HL-60 (cell line): Measurements from ENCODE around the gene ATP6V0D1.
A peak's percentile ranks its signal among the peaks of the same experiment; 100 is the strongest.
"Not testable (repeated sequence)": the region's sequence is repeated elsewhere in the genome, so short reads cannot be mapped to it uniquely, and the experiment has no call there.

ENCODE experiments used
- DNase-seq, 2 experiments: peaks; one replicate each; pipeline ENCODE4 v3.0.0-alpha.2; 2010 to 2020; ENCODE audit warnings: low read depth in 1 of 2, low spot score in 1 of 2
- H3K27ac ChIP-seq: fragments of 250-450 bp; sonication (Bioruptor Pico); replicated peaks from 2 replicates; pipeline ENCODE4 v1.5.1; 2020; ENCODE audit warnings: mild to moderate bottlenecking, moderate library complexity
- H3K27me3 ChIP-seq: fragments of 250-450 bp; sonication (Bioruptor Pico); 2 replicates; pipeline ENCODE4 v1.5.1; 2021; ENCODE audit warnings: mild to moderate bottlenecking, moderate library complexity; ENCODE audit not compliant: insufficient read depth, poor library complexity, severe bottlenecking
- H3K4me3 ChIP-seq: replicated peaks from 2 replicates; pipeline ENCODE4 v1.5.1; 2011; ENCODE audit warnings: mild to moderate bottlenecking, control low read depth, low read length; ENCODE audit not compliant: insufficient read depth
- CTCF ChIP-seq: IDR thresholded peaks from one replicate; pipeline ENCODE4 v1.5.1; 2011; ENCODE audit warnings: low read length, control low read depth, inconsistent platforms; ENCODE audit not compliant: insufficient read depth
- GABPA ChIP-seq: IDR thresholded peaks from 2 replicates; pipeline ENCODE4 v1.6.1; 2012; ENCODE audit warnings: low read depth
- POLR2AphosphoS5 ChIP-seq: IDR thresholded peaks from 2 replicates; pipeline ENCODE4 v1.6.1; 2012; ENCODE audit warnings: low read depth
- SPI1 ChIP-seq: IDR thresholded peaks from 2 replicates; pipeline ENCODE4 v1.6.1; 2012; ENCODE audit warnings: low read depth, mild to moderate bottlenecking, borderline replicate concordance
- TF ChIP-seq, protein P1 (sequence below): IDR thresholded peaks from 2 replicates; pipeline ENCODE4 v1.6.1; 2012; ENCODE audit warnings: low read depth; ENCODE audit not compliant: insufficient replicate concordance

Gene ATP6V0D1

DNA sequence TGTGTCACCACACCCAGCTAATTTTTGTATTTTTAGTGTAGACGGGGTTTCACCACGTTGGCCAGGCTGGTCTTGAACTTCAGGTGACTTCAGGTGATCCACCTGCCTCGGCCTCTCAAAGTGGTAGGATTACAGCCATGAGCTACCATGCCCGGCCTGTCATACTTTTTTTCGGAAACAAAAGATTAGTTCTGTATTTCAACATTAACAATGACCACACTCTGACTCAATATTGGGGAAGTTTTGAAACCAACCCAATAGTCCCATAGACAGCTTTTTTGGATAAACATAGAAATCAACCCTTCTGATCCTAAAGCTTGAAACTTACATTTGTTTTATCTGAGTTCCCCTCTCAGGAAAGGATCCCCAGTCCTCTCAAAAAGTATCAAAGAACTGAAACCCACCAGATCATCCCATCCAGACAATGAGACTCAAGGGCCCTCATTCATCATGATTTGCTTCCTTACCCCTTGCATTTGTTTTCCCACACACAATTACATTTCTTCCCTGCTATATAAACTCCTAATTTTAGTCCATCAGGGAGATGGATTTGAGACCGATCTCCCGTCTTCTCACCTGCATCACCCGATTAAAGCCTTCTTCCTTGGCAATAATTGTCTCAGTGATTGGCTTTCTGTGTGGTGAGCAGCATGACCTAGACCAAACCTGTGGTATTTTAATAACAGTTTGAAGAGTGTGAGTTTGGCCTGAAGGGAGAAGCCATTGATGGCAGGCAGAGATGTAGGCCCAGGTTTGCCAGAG lies 9.6 kb upstream of the ATP6V0D1 start:
- peak; percentile 51 to 71 for DNase-seq
- Histone ChIP-seq H3K27ac (peak overlapping the region; percentile 69), H3K27me3 (no peaks in the 10 kb centered on the region)

GRCh38 chr16:67489401-67490083 lies 8.6 kb upstream of the ATP6V0D1 start:
- TF ChIP-seq GABPA (no peak), SPI1 (no peak), CTCF (no peak), POLR2AphosphoS5 (no peak)
- TF ChIP-seq, protein P1, sequence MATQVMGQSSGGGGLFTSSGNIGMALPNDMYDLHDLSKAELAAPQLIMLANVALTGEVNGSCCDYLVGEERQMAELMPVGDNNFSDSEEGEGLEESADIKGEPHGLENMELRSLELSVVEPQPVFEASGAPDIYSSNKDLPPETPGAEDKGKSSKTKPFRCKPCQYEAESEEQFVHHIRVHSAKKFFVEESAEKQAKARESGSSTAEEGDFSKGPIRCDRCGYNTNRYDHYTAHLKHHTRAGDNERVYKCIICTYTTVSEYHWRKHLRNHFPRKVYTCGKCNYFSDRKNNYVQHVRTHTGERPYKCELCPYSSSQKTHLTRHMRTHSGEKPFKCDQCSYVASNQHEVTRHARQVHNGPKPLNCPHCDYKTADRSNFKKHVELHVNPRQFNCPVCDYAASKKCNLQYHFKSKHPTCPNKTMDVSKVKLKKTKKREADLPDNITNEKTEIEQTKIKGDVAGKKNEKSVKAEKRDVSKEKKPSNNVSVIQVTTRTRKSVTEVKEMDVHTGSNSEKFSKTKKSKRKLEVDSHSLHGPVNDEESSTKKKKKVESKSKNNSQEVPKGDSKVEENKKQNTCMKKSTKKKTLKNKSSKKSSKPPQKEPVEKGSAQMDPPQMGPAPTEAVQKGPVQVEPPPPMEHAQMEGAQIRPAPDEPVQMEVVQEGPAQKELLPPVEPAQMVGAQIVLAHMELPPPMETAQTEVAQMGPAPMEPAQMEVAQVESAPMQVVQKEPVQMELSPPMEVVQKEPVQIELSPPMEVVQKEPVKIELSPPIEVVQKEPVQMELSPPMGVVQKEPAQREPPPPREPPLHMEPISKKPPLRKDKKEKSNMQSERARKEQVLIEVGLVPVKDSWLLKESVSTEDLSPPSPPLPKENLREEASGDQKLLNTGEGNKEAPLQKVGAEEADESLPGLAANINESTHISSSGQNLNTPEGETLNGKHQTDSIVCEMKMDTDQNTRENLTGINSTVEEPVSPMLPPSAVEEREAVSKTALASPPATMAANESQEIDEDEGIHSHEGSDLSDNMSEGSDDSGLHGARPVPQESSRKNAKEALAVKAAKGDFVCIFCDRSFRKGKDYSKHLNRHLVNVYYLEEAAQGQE: no peak
- no peak for DNase-seq
- no peaks in the 10 kb centered on the region for H3K27me3 ChIP-seq
- peak overlapping the region; percentile 69 for H3K27ac ChIP-seq
- no peak overlapping the region for H3K4me3 ChIP-seq

More for the DNA sequence above, 9.6 kb upstream of the ATP6V0D1 start:
- TF ChIP-seq, protein P1: no peak
- TF ChIP-seq POLR2AphosphoS5: no peak
- no peak overlapping the region for H3K4me3 ChIP-seq

DNA sequence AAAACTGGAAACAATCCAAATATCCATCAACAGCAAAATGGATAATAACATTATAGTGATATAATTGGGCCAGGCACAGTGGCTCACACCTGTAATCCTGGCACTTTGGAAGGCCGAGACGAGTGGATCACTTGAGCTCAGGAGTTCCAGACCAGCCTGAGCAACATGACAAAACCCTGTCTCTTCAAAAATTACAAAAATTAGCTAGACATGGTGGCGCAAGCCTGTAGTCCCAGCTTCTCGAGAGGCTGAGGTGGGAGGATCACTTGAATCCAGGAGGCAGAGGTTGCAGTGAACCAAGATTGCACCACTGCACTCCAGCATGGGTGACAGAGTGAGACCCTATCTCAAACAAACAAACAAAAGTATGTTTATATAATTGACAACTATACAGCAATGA lies 6.6 kb upstream of the ATP6V0D1 start:
- H3K27me3 ChIP-seq, H3K4me3 ChIP-seq: not testable (repeated sequence)
- peak in 1 of 2 experiments; percentile 49 for DNase-seq
- H3K27ac ChIP-seq: peak overlapping the region; percentile 34

- TF ChIP-seq POLR2AphosphoS5: peak; percentile 26; the same call in 1 of the 2 replicates
- TF ChIP-seq, protein P1: no peak
- no peak overlapping the region for H3K4me3 ChIP-seq
- DNase-seq: peak in 1 of 2 experiments; percentile 70
- peak overlapping the region; percentile 34 for H3K27ac ChIP-seq
- H3K27me3 ChIP-seq: no peaks in the 10 kb centered on the region
Measured at GRCh38 chr16:67486805-67487204, 5.8 kb upstream of the ATP6V0D1 start.
